ENCODE measurements around the gene RNF113B. TPM values are rescaled to one million over a fixed set of nuclear protein-coding genes. Genes with fewer than 3 reads are reported as not detected.

The RNF113B gene
- total and polyA plus RNA-seq, 8 donors, result not detected

GRCh38 chr13:98150832-98151479 is 26.1 kb downstream of the RNF113B start:
- Histone ChIP-seq H3K36me3 (no peaks in the 10 kb centered on the region), H3K9me3 (no peaks in the 10 kb centered on the region), H3K27ac (no peak overlapping the region), H3K27me3 (no peaks in the 10 kb centered on the region), H3K4me3 (no peak overlapping the region), H3K4me1 (peaks cover 9 to 18% (median 15%) of the 10 kb centered on the region in 3 donors)
- no peak for FAIRE-seq
- 75 to 79% methylated on average over 8 of the region's 8 CpGs for WGBS, 2 donors
- no peak for ATAC-seq
- intact Hi-C loops (cut with DNase I), result no loop called here
- TF ChIP-seq CTCF (IDR thresholded peaks at IDR 0.05), result no peak
- no peak for DNase-seq

- Histone ChIP-seq H3K27ac (no peak overlapping the region), H3K4me3 (no peak overlapping the region), H3K9me3 (no peaks in the 10 kb centered on the region), H3K36me3 (no peaks in the 10 kb centered on the region), H3K4me1 (peaks cover 18 to 26% (median 20%) of the 10 kb centered on the region in 3 donors), H3K27me3 (no peaks in the 10 kb centered on the region)
- DNase-seq, result no peak
- WGBS, 2 donors, result 49% methylated on average over 5 of the region's 5 CpGs
- ATAC-seq, result no peak
- intact Hi-C loops (cut with DNase I), result loop anchor here in 2 of 3 donors (10.0 kb wide), 2 partner anchors 67 to 277 kb away; no protein-coding TSS in a partner anchor
- FAIRE-seq, result no peak
- TF ChIP-seq CTCF (IDR thresholded peaks at IDR 0.05), result no peak
Observed at GRCh38 chr13:98147521-98147920, 29.5 kb downstream of the RNF113B start.

- Histone ChIP-seq H3K9me3 (no peaks in the 10 kb centered on the region), H3K27ac (peak overlapping the region in 2 of 4 donors; percentile 78 to 79), H3K36me3 (no peaks in the 10 kb centered on the region), H3K27me3 (no peaks in the 10 kb centered on the region), H3K4me3 (peak overlapping the region in 2 of 4 donors; percentile 77 to 79), H3K4me1 (peaks cover 18 to 26% (median 22%) of the 10 kb centered on the region in 3 donors)
- 20 to 25% methylated on average over 10 of the region's 10 CpGs for WGBS, 2 donors
- ATAC-seq (peak in 1 of 4 donors; percentile 1), FAIRE-seq (no peak), DNase-seq (peak in 1 of 6 donors; percentile 18)
- no peak for TF ChIP-seq CTCF (IDR thresholded peaks at IDR 0.05)
- intact Hi-C loops (cut with DNase I), result loop anchor here in 2 of 3 donors (10.0 kb wide), 2 partner anchors 70 to 280 kb away; no protein-coding TSS in a partner anchor
Observed at GRCh38 chr13:98144801-98145350, 32.2 kb downstream of the RNF113B start.

GRCh38 chr13:98144027-98144741 is 32.9 kb downstream of the RNF113B start:
- 4 to 5% methylated on average over 21 of the region's 21 CpGs for WGBS, 2 donors
- peak in 2 of 4 donors; percentile 1 to 3 for ATAC-seq
- Histone ChIP-seq H3K4me1 (peaks cover 18 to 26% (median 22%) of the 10 kb centered on the region in 3 donors), H3K27me3 (no peaks in the 10 kb centered on the region), H3K4me3 (peak overlapping the region; percentile 63 to 79 (median 70)), H3K36me3 (no peaks in the 10 kb centered on the region), H3K27ac (peak overlapping the region; percentile 22 to 79 (median 76)), H3K9me3 (no peaks in the 10 kb centered on the region)
- intact Hi-C loops (cut with DNase I), result loop anchor here in 2 of 3 donors (10.0 kb wide), 2 partner anchors 71 to 281 kb away; no protein-coding TSS in a partner anchor
- DNase-seq, result peak in 5 of 6 donors; percentile 22 to 58 (median 28)
- FAIRE-seq, result no peak
- no peak for TF ChIP-seq CTCF (IDR thresholded peaks at IDR 0.05)

Measured in pancreas (tissue), 10 donors.